ENCODE results near the gene CD160. TPM values are rescaled to one million over a fixed set of nuclear protein-coding genes. Genes with fewer than 3 reads are reported as not detected.

CD160 gene
- total and polyA plus RNA-seq, 2 of the 13 experiments (the other 11 are each of a cell fraction or from before 2014, with no cell fraction given): 0.09 TPM; not detected in 1

GRCh38 chr1:145751491-145752037, 32.3 kb downstream of the CD160 start (continued):
- TF ChIP-seq THAP8 (CRISPR knock-in tag; IDR thresholded peaks at IDR 0.05; ENCODE audit: borderline replicate concordance): no peak
- TF ChIP-seq TFAP4 (IDR thresholded peaks at IDR 0.05; ENCODE audit: borderline replicate concordance, low read depth): no peak
- no peak for TF ChIP-seq ZFY (CRISPR knock-in tag; IDR thresholded peaks at IDR 0.05)
- TF ChIP-seq KDM6A (CRISPR knock-in tag; IDR thresholded peaks at IDR 0.05; ENCODE audit: low read depth): no peak
- TF ChIP-seq ARNTL (CRISPR knock-in tag; IDR thresholded peaks at IDR 0.05): no peak
- TF ChIP-seq BHLHE40 (IDR thresholded peaks at IDR 0.05; ENCODE audit: low read length): no peak
- TF ChIP-seq ZBTB14 (CRISPR knock-in tag; IDR thresholded peaks at IDR 0.05): no peak
- TF ChIP-seq FOXM1 (CRISPR knock-in tag; IDR thresholded peaks at IDR 0.05): no peak
- no peak for TF ChIP-seq MTF2 (CRISPR knock-in tag; IDR thresholded peaks at IDR 0.05; ENCODE audit: borderline replicate concordance)

- Histone ChIP-seq H4K20me1 (ENCODE audit: insufficient read depth, low read length) (no peaks in the 10 kb centered on the region), H3K27me3 (ENCODE audit: control insufficient read depth in 1 of 2, insufficient read depth in 2 of 2, low read length in 2 of 2) (no peaks in the 10 kb centered on the region), H3K36me3 (replicated peaks in 1 of 2; ENCODE audit: control insufficient read depth in 1 of 2, insufficient read depth in 2 of 2, low read length in 2 of 2) (peaks cover 7 to 10% of the 10 kb centered on the region in 2 experiments; a peak in 4 of 5 replicates), H3K9ac (ENCODE audit: insufficient read depth, low read depth, low read length) (no peak overlapping the region), H3K9me3 (ENCODE audit: low read length) (peaks cover 6% of the 10 kb centered on the region; the same call in 1 of the 2 replicates), H3K4me3 (replicated peaks in 1 of 3; ENCODE audit: insufficient read depth in 1 of 3, low read depth in 2 of 3, low read length in 3 of 3) (no peak overlapping the region), H3K4me2 (ENCODE audit: low read depth, low read length) (no peak overlapping the region), H2AFZ (ENCODE audit: low read length) (no peak overlapping the region), H3K27ac (ENCODE audit: extremely low read length, insufficient read depth, low read length) (no peak overlapping the region), H3K79me2 (ENCODE audit: insufficient read depth, low read length) (no peaks in the 10 kb centered on the region), H3K4me1 (ENCODE audit: insufficient read depth, low read length) (0 out of 2 replicates have a peak, but pooled peaks cover 4% of the 10 kb centered on the region)
- in situ Hi-C loops (cut with HindIII; ENCODE audit: extremely low pct_ligation_motif_present, low pct_unique_long_range_greater_than_20kb): no loop called here
- POLR2A ChIA-PET: interaction anchor here (0.9 kb wide), 1 partner anchor 67 kb away, joined by 4 read pairs; the partner anchor contains the start of genes POLR3C and RNF115
- no TSS peak for BruUV-seq (replicated peaks)
- ATAC-seq (no peak), FAIRE-seq (no peak), DNase-seq (ENCODE audit: low spot score) (no peak)
- CTCF ChIA-PET (ENCODE audit: low intra/inter-chr PET ratio, low total read pairs): no interaction called here
- no peak for TF ChIP-seq ZNF530 (CRISPR knock-in tag; IDR thresholded peaks at IDR 0.05; ENCODE audit: low read depth)
- TF ChIP-seq STAG1 (CRISPR knock-in tag; IDR thresholded peaks at IDR 0.05): no peak
- no peak for TF ChIP-seq ATF6 (CRISPR knock-in tag; conservative IDR thresholded peaks at IDR 0.05)
- no peak for TF ChIP-seq KLF9 (CRISPR knock-in tag; IDR thresholded peaks at IDR 0.05; ENCODE audit: low read depth)
- TF ChIP-seq ZFP41 (CRISPR knock-in tag; IDR thresholded peaks at IDR 0.05; ENCODE audit: borderline replicate concordance): no peak
- TF ChIP-seq RBAK (CRISPR knock-in tag; IDR thresholded peaks at IDR 0.05): no peak
- no peak for TF ChIP-seq ZNF543 (CRISPR knock-in tag; IDR thresholded peaks at IDR 0.05)
- no peak for TF ChIP-seq ZNF20 (CRISPR knock-in tag; IDR thresholded peaks at IDR 0.05)
- no peak for TF ChIP-seq BRD4 (CRISPR knock-in tag; IDR thresholded peaks at IDR 0.05)
- 99% methylated on average over 2 of the region's 2 CpGs for WGBS (ENCODE audit: low lambda C conversion rate)
- intact Hi-C loops (cut with micrococcal nuclease; ENCODE audit: unreplicated experiment): no loop called here
Measured at GRCh38 chr1:145757420-145757819, 38.1 kb downstream of the CD160 start.
